Neural cell (in vitro differentiated cells): ENCODE results near the gene SLC1A1. TPM values are rescaled to one million over a fixed set of nuclear protein-coding genes. Genes with fewer than 3 reads are reported as not detected.

Experiments used
- H2AFZ ChIP-seq: fragments of 200-600, 300-800 bp; sonication (generic), shearing (Covaris generic); 2 replicates; pipeline ENCODE4 v1.6.0; 2014; ENCODE audit warnings: low read depth, mild to moderate bottlenecking, antibody characterized with exemption, low read length, moderate library complexity
- H3F3A ChIP-seq: fragments of 200-600 bp; shearing (Covaris generic); 2 replicates; pipeline ENCODE4 v1.6.1; 2016; ENCODE audit warnings: mild to moderate bottlenecking, moderate library complexity, mixed read lengths, antibody characterized with exemption, low read length; ENCODE audit not compliant: insufficient read depth, poor library complexity, severe bottlenecking
- H3K27ac ChIP-seq: fragments of 200-600, 300-800 bp; sonication (generic), shearing (Covaris generic); 2 replicates; pipeline ENCODE4 v1.5.1; 2014; ENCODE audit warnings: mild to moderate bottlenecking, low read length, moderate library complexity
- H3K27me3 ChIP-seq: fragments of 300-800, 200-600 bp; sonication (generic), shearing (Covaris generic); 2 replicates; pipeline ENCODE4 v1.6.0; 2014; ENCODE audit warnings: mild to moderate bottlenecking, low read depth, low read length, moderate library complexity; ENCODE audit not compliant: insufficient read depth
- H3K36me3 ChIP-seq: fragments of 300-800, 200-600 bp; sonication (generic), shearing (Covaris generic); 2 replicates; pipeline ENCODE4 v1.5.1; 2014; ENCODE audit warnings: mild to moderate bottlenecking, antibody characterized with exemption, low read length, moderate library complexity; ENCODE audit not compliant: insufficient read depth
- H3K4me2 ChIP-seq: fragments of 300-800, 200-600 bp; sonication (generic), shearing (Covaris generic); 2 replicates; pipeline ENCODE4 v1.6.0; 2014; ENCODE audit warnings: mild to moderate bottlenecking, low read length
- H3K4me3 ChIP-seq: fragments of 300-800, 200-600 bp; sonication (generic), shearing (Covaris generic); 2 replicates; pipeline ENCODE4 v1.5.1; 2014; ENCODE audit warnings: mild to moderate bottlenecking, low read length, moderate library complexity
- H3K79me2 ChIP-seq: fragments of 200-600 bp; shearing (Covaris generic); replicated peaks from 2 replicates; pipeline ENCODE4 v1.6.0; 2014; ENCODE audit warnings: mild to moderate bottlenecking, low read length, moderate library complexity; ENCODE audit not compliant: insufficient read depth
- H3K9ac ChIP-seq: fragments of 300-800, 200-600 bp; sonication (generic), shearing (Covaris generic); 2 replicates; pipeline ENCODE4 v1.6.1; 2016; ENCODE audit warnings: mild to moderate bottlenecking, low read length, mixed read lengths
- H3K9me2 ChIP-seq: fragments of 200-600 bp; shearing (Covaris generic); 2 replicates; pipeline ENCODE4 v1.6.1; 2016; ENCODE audit warnings: mild to moderate bottlenecking, low read length, mixed read lengths; ENCODE audit not compliant: insufficient read depth
- H3K9me3 ChIP-seq: fragments of 200-600, 300-800 bp; sonication (generic), shearing (Covaris generic); 2 replicates; pipeline ENCODE4 v1.6.1; 2016; ENCODE audit warnings: mild to moderate bottlenecking, mixed run types, low read length, moderate library complexity, mixed read lengths
- H4K20me1 ChIP-seq: fragments of 200-600 bp; shearing (Covaris generic); 2 replicates; pipeline ENCODE4 v1.6.1; 2016; ENCODE audit warnings: mild to moderate bottlenecking, mixed run types; ENCODE audit not compliant: insufficient read depth
- EP300 ChIP-seq: fragments of 450-650 bp; conservative IDR thresholded peaks from 2 replicates; pipeline ENCODE4 v1.6.1; 2014; ENCODE audit warnings: antibody characterized with exemption, mild to moderate bottlenecking, moderate library complexity; ENCODE audit not compliant: poor library complexity, severe bottlenecking
- EZH2 ChIP-seq: fragments of 200-600, 300-800 bp; shearing (Covaris generic), sonication (generic); IDR thresholded peaks from 2 replicates; pipeline ENCODE4 v1.6.1; 2014; ENCODE audit warnings: antibody characterized with exemption, low read length, borderline replicate concordance, mild to moderate bottlenecking; ENCODE audit not compliant: insufficient read depth, poor library complexity, severe bottlenecking
- MXI1 ChIP-seq: fragments of 450-650 bp; conservative IDR thresholded peaks from 2 replicates; pipeline ENCODE4 v1.6.1; 2014; ENCODE audit warnings: antibody characterized with exemption, mild to moderate bottlenecking; ENCODE audit not compliant: poor library complexity, severe bottlenecking
- POLR2AphosphoS5 ChIP-seq: IDR thresholded peaks from 2 replicates; pipeline ENCODE4 v1.6.1; 2012
- RAD21 ChIP-seq: fragments of 450-650 bp; conservative IDR thresholded peaks from 2 replicates; pipeline ENCODE4 v1.6.1; 2014; ENCODE audit warnings: antibody characterized with exemption, mild to moderate bottlenecking, moderate library complexity
- SMC3 ChIP-seq: fragments of 450-650 bp; conservative IDR thresholded peaks from 2 replicates; pipeline ENCODE4 v1.6.1; 2014; ENCODE audit warnings: antibody characterized with exemption, mild to moderate bottlenecking, moderate library complexity; ENCODE audit not compliant: poor library complexity
- TAF1 ChIP-seq: IDR thresholded peaks from 2 replicates; pipeline ENCODE4 v1.6.1; 2012; ENCODE audit warnings: low read depth
- polyA plus RNA-seq: library from polyadenylated mRNA; depleted of rRNA; stranded (reverse); fragments of >200 nt; gene quantifications from 2 replicates; pipeline ENCODE4 v1.2.3, GENCODE V29; 2014
- TF ChIP-seq, protein P1 (sequence below): IDR thresholded peaks from 2 replicates; pipeline ENCODE4 v1.6.1; 2012; ENCODE audit warnings: borderline replicate concordance
- TF ChIP-seq, protein P2 (sequence below): fragments of 450-650 bp; IDR thresholded peaks from 2 replicates; pipeline ENCODE4 v1.5.1; 2014; ENCODE audit warnings: antibody characterized with exemption, mild to moderate bottlenecking, moderate library complexity; ENCODE audit not compliant: poor library complexity, severe bottlenecking

Gene SLC1A1
- polyA plus RNA-seq, 1 donor from 2014 or later: 30.8 TPM

DNA sequence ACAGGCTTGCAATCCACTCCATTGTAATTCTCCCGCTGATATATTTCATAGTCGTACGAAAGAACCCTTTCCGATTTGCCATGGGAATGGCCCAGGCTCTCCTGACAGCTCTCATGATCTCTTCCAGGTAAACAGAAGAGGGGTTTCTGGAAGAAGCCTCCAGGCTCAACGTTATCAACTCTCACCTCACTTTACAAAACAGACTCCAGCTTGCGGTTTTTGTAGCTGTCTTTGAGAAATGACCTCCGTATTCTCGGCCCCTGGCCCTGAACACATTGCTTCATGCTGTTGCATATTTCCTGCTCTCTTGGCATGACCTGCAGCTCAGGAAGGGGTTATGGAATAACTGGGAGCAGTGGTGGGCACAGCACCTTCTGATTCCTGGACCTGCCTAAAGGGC lies 85.7 kb downstream of the SLC1A1 start:
- Histone ChIP-seq H3K4me3 (no peak overlapping the region), H4K20me1 (no peaks in the 10 kb centered on the region), H3K79me2 (no peaks in the 10 kb centered on the region), H3K9me2 (no peaks in the 10 kb centered on the region), H3K9me3 (no peaks in the 10 kb centered on the region), H3K36me3 (peaks cover 15% of the 10 kb centered on the region), H3K27ac (no peak overlapping the region), H3K4me2 (no peak overlapping the region), H3K27me3 (no peaks in the 10 kb centered on the region), H3K9ac (no peak overlapping the region), H2AFZ (no peak overlapping the region), H3F3A (no peaks in the 10 kb centered on the region)
- TF ChIP-seq, protein P1, sequence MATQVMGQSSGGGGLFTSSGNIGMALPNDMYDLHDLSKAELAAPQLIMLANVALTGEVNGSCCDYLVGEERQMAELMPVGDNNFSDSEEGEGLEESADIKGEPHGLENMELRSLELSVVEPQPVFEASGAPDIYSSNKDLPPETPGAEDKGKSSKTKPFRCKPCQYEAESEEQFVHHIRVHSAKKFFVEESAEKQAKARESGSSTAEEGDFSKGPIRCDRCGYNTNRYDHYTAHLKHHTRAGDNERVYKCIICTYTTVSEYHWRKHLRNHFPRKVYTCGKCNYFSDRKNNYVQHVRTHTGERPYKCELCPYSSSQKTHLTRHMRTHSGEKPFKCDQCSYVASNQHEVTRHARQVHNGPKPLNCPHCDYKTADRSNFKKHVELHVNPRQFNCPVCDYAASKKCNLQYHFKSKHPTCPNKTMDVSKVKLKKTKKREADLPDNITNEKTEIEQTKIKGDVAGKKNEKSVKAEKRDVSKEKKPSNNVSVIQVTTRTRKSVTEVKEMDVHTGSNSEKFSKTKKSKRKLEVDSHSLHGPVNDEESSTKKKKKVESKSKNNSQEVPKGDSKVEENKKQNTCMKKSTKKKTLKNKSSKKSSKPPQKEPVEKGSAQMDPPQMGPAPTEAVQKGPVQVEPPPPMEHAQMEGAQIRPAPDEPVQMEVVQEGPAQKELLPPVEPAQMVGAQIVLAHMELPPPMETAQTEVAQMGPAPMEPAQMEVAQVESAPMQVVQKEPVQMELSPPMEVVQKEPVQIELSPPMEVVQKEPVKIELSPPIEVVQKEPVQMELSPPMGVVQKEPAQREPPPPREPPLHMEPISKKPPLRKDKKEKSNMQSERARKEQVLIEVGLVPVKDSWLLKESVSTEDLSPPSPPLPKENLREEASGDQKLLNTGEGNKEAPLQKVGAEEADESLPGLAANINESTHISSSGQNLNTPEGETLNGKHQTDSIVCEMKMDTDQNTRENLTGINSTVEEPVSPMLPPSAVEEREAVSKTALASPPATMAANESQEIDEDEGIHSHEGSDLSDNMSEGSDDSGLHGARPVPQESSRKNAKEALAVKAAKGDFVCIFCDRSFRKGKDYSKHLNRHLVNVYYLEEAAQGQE: no peak
- TF ChIP-seq EP300 (no peak), EZH2 (no peak), POLR2AphosphoS5 (no peak), MXI1 (no peak), SMC3 (no peak), TAF1 (no peak), RAD21 (no peak)
- TF ChIP-seq, protein P2, sequence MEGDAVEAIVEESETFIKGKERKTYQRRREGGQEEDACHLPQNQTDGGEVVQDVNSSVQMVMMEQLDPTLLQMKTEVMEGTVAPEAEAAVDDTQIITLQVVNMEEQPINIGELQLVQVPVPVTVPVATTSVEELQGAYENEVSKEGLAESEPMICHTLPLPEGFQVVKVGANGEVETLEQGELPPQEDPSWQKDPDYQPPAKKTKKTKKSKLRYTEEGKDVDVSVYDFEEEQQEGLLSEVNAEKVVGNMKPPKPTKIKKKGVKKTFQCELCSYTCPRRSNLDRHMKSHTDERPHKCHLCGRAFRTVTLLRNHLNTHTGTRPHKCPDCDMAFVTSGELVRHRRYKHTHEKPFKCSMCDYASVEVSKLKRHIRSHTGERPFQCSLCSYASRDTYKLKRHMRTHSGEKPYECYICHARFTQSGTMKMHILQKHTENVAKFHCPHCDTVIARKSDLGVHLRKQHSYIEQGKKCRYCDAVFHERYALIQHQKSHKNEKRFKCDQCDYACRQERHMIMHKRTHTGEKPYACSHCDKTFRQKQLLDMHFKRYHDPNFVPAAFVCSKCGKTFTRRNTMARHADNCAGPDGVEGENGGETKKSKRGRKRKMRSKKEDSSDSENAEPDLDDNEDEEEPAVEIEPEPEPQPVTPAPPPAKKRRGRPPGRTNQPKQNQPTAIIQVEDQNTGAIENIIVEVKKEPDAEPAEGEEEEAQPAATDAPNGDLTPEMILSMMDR: no peak

DNA sequence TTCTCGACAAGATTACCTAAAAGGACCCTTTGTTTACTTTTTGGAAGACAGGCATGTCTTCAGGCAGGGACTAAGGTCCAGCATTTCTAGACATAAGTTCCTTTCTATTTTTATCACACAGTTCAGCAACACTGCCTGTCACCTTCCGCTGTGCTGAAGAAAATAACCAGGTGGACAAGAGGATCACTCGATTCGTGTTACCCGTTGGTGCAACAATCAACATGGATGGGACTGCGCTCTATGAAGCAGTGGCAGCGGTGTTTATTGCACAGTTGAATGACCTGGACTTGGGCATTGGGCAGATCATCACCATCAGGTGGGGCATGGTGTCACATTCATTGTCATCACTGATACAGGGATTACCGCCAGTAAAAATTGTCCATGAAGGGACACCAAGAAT lies 86.2 kb downstream of the SLC1A1 start:
- no peak for TF ChIP-seq EZH2
- TF ChIP-seq MXI1: no peak
- TF ChIP-seq, protein P2: no peak
- no peak for TF ChIP-seq EP300
- TF ChIP-seq TAF1: no peak
- no peak for TF ChIP-seq POLR2AphosphoS5
- TF ChIP-seq, protein P1: no peak
- no peak for TF ChIP-seq SMC3
- TF ChIP-seq RAD21: no peak
- Histone ChIP-seq H3K79me2 (no peaks in the 10 kb centered on the region), H3K9me3 (no peaks in the 10 kb centered on the region), H3F3A (no peaks in the 10 kb centered on the region), H3K9me2 (no peaks in the 10 kb centered on the region), H2AFZ (no peak overlapping the region), H3K4me3 (no peak overlapping the region), H3K4me2 (no peak overlapping the region), H3K27ac (no peak overlapping the region), H3K36me3 (peaks cover 15% of the 10 kb centered on the region), H4K20me1 (no peaks in the 10 kb centered on the region), H3K27me3 (no peaks in the 10 kb centered on the region), H3K9ac (no peak overlapping the region)
